Mesodermal cell (in vitro differentiated cells): ENCODE data around the gene RPS29.
A peak's percentile ranks its signal among the peaks of the same experiment; 100 is the strongest.

Experiments used
- H3K27ac ChIP-seq: 2 replicates; pipeline ENCODE4 v1.7.0; 2013; ENCODE audit warnings: mild to moderate bottlenecking, low read depth, low read length, moderate library complexity; ENCODE audit not compliant: severe bottlenecking
- H3K36me3 ChIP-seq: 2 replicates; pipeline ENCODE4 v1.7.1; 2013; ENCODE audit warnings: mild to moderate bottlenecking, low read length, moderate library complexity; ENCODE audit not compliant: control insufficient read depth, insufficient read depth
- H3K4me1 ChIP-seq: one replicate; pipeline ENCODE4 v1.7.1; 2013; ENCODE audit warnings: mild to moderate bottlenecking, low read length; ENCODE audit not compliant: insufficient read depth, control insufficient read depth, poor library complexity, severe bottlenecking
- H3K4me3 ChIP-seq: 2 replicates; pipeline ENCODE4 v1.7.0; 2013; ENCODE audit warnings: low read length, control low read depth, mild to moderate bottlenecking; ENCODE audit not compliant: insufficient read depth, poor library complexity, severe bottlenecking; ENCODE audit errors: extremely low read depth
- H3K9me3 ChIP-seq: 2 replicates; pipeline ENCODE4 v1.7.1; 2013; ENCODE audit warnings: mild to moderate bottlenecking, low read length, moderate library complexity; ENCODE audit not compliant: control insufficient read depth
- WGBS, 2 experiments: methylation state at CpG; one replicate each; pipeline ENCODE4 v1.1.5; 2013; ENCODE audit warnings: missing lambda C conversion rate in 2 of 2; ENCODE audit not compliant: insufficient coverage in 2 of 2; 5-methylcytosine and 5-hydroxymethylcytosine counted together

RPS29 gene

DNA sequence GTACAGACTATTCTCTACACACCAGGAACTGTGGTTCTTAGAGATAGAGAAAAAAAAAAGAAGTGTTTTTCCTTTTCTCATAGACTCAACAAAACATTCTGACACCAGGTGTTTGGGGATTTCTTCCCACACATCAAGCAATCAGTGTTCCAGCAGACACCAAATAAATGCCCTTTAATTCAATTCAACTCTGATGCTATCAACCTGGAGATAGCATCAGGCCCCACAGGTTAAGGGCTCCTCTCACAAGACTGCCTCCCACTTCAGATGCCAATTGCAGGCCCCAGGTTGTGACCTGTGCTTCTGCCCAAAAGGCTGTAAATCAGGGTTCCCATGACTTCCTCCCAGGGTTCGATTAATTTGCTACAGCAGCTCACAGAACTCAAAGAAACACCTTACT lies 36.7 kb downstream of the RPS29 start:
- no peak overlapping the region for H3K4me3 ChIP-seq
- WGBS, 2 experiments = no CpG with 5 or more reads among the region's 1 CpG

DNA sequence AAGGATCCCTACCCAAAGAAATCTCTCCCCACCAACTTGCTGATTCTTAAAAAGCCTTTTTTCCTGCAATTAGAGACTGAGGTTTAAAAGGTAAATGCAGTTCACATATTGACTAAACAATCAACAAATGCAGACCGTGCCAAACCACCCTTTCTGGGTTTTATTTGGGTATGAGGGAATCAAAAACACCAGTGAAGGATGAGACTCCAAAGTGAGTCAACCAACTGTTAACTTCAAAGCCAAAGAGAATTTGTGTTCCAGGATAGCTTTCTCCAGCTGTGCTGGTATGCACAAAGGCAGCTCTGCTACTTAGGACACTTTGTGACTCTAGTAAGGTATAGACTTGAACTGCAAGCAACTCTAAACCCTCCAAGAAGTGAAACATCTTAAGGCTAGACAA lies 39.4 kb downstream of the RPS29 start:
- Histone ChIP-seq H3K4me3 (no peak overlapping the region), H3K4me1 (peaks cover 9% of the 10 kb centered on the region), H3K36me3 (no peaks in the 10 kb centered on the region), H3K9me3 (peaks cover 1% of the 10 kb centered on the region), H3K27ac (no peak overlapping the region)
- no CpG with 5 or more reads among the region's 1 CpG for WGBS, 2 experiments

More for the DNA sequence above, 36.7 kb downstream of the RPS29 start:
- Histone ChIP-seq H3K9me3 (no peaks in the 10 kb centered on the region), H3K36me3 (no peaks in the 10 kb centered on the region), H3K27ac (no peak overlapping the region), H3K4me1 (peaks cover 9% of the 10 kb centered on the region)

DNA sequence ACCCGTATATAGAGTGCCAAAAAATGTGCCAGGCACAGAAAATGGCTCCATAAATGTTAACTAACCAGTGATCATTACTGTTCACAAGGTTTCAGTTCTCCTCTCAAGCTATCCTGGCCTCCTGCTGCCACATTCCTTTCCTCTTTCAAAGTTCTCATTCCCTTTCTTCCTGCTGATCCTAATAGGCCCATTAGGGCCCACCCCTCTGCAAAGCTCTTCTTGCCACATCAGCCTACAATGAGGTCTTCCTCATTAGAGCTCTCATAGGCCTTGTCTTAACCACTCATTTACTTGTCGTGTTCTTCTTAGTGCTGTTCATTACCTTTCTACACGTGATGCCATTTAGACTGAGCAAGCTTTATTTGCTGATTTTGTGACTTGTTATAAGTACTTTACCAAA lies 40.5 kb downstream of the RPS29 start:
- Histone ChIP-seq H3K4me1 (peaks cover 9% of the 10 kb centered on the region), H3K27ac (no peak overlapping the region), H3K4me3 (no peak overlapping the region), H3K36me3 (no peaks in the 10 kb centered on the region), H3K9me3 (peaks cover 7% of the 10 kb centered on the region)
- WGBS, 2 experiments = 94 to 96% methylated on average over 2 of the region's 3 CpGs

DNA sequence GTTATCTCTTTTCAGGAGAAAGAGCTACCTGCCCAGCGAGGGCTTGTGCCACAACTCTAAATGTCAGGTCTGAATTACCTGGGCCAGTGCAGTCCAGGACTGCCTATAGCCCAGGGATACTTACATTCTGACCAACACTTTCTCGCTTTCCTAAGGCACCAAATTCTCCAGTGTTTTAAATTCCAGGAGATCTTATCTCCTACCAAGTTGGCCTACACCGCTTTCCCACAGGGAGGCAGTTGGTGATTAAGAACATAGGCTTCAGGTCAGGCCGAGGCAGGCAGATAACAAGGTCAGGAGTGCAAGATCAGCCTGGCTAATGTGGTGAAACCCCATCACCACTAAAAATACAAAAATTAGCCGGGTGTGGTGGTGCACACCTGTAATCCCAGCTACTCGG lies 41.1 kb downstream of the RPS29 start:
- Histone ChIP-seq H3K36me3 (no peaks in the 10 kb centered on the region), H3K4me1 (peaks cover 8% of the 10 kb centered on the region), H3K9me3 (peaks cover 7% of the 10 kb centered on the region), H3K27ac (peak overlapping the region; percentile 23), H3K4me3 (no peak overlapping the region)
- 88 to 90% methylated on average over 3 to 6 of the region's 6 CpGs for WGBS, 2 experiments

DNA sequence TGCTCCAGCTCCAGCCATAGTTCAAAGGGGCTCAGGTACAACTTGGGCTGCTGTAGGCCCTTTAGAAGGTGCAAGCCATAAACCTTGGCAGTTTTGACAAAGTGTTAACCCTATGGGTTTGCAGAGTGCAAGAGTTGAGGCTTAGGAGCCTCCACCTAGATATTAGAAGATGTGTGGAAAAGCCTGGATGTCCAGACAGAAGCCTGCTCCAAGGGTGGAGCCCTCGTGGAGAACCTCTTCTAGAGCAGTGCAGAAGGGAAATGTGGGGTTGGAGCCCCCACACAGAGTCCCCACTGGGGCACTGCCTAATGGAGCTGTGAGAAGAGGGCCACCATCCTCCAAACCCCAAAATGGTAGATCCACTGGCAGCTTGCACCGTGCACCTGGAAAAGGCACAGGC lies 45.1 kb downstream of the RPS29 start:
- 67 to 100% methylated on average over 1 to 2 of the region's 2 CpGs for WGBS, 2 experiments
- H3K27ac ChIP-seq = no peak overlapping the region
- peaks cover 7% of the 10 kb centered on the region for H3K9me3 ChIP-seq
- H3K4me3 ChIP-seq = no peak overlapping the region
- H3K4me1 ChIP-seq = peaks cover 6% of the 10 kb centered on the region
- no peaks in the 10 kb centered on the region for H3K36me3 ChIP-seq

DNA sequence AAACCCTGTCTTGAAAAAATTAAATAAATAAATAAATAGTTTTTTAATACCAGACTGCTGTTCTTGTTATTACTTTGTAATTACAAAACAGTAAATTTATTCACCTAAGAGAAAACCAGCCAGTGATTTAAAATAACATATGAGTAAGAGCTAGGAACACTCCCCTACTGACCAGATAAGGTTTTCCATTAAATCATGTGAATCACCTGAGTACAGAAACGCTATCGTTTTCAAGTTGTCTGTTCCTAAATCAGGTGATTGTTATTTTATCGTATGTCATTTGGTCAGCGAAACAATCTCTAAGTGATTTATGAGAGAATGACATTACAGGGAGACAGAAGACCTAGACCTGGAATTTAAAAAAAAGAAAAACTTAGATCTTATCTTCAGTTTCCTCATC lies 47.3 kb downstream of the RPS29 start:
- no peak overlapping the region for H3K4me3 ChIP-seq
- H3K36me3 ChIP-seq = no peaks in the 10 kb centered on the region
- peaks cover 7% of the 10 kb centered on the region for H3K9me3 ChIP-seq
- WGBS, 2 experiments = 89 to 97% methylated on average over 3 to 4 of the region's 4 CpGs
- no peaks in the 10 kb centered on the region for H3K4me1 ChIP-seq
- H3K27ac ChIP-seq = no peak overlapping the region
